ENCODE results near the gene BORCS6. TPM values are rescaled to one million over a fixed set of nuclear protein-coding genes. Genes with fewer than 3 reads are reported as not detected.

The BORCS6 gene
- total and polyA plus RNA-seq, 9 of the 15 experiments (the other 6 are each of a cell fraction or from before 2014, with no cell fraction given): 0.01 to 7.4 (median 2.3) TPM

DNA sequence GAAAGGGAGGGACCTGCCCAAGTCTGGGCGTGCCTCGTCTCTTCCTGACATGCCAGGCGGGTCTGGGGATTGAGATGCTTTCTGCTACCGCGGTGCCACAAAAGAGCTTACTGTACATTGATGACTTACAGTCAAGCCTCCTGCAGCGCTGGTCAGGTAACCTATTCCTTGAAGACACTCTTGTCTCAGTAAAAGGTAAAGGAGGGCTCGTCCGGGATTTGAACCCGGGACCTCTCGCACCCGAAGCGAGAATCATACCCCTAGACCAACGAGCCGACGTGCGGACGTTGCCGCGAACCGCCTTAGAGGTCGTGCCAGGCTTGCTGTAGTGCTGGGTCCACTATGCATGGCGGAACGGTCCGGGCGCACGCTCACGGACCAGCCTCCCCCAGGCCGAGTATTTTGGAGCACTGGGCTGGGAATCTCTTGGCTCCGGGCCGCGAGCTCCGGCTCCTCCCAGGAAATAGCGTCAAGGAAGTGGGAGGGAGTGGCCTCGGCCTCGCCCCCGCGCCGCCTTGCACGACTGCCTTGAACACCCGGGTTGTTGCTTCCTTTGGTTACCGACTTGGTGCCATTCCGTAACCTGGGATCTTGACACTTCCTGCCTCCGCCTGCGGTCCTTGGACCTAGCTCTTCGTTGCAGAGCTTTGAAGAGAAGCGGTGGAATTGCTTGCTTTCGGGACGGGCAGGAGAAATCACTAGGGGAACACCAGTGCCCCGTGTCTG is 32.8 kb upstream of the BORCS6 start (continued):
- TF ChIP-seq CHAMP1 (IDR thresholded peaks at IDR 0.05) (0 out of 2 replicates have a peak, but pooled peaks have one; percentile 10), BHLHE40 (IDR thresholded peaks at IDR 0.05; ENCODE audit: low read length) (no peak), KAT7 (CRISPR knock-in tag; IDR thresholded peaks at IDR 0.05; ENCODE audit: borderline replicate concordance) (peak; percentile 30; the same call in 1 of the 2 replicates), ZEB2 (IDR thresholded peaks at IDR 0.05) (0 out of 2 replicates have a peak, but pooled peaks have one; percentile 15), GABPA (tag; conservative IDR thresholded peaks at IDR 0.05; ENCODE audit: low read depth) (peak; percentile 88), CHD1 (IDR thresholded peaks at IDR 0.05; ENCODE audit: low read length) (peak; percentile 66), ZSCAN32 (CRISPR knock-in tag; IDR thresholded peaks at IDR 0.05) (no peak), ARNT (IDR thresholded peaks at IDR 0.05) (peak; percentile 58 to 78; a peak in 3 of 4 replicates), MYC (IDR thresholded peaks at IDR 0.05; ENCODE audit: low read depth, low read length) (no peak), MYC (CRISPR knock-in tag; IDR thresholded peaks at IDR 0.05; ENCODE audit: borderline replicate concordance, low read depth) (peak; percentile 39; the same call in 1 of the 2 replicates), ZNF766 (CRISPR knock-in tag; conservative IDR thresholded peaks at IDR 0.05) (no peak), SP1 (CRISPR knock-in tag; IDR thresholded peaks at IDR 0.05) (peak; percentile 64), XRCC4 (IDR thresholded peaks at IDR 0.05; ENCODE audit: extremely low read depth, insufficient read depth, insufficient read length) (no peak), NRF1 (conservative IDR thresholded peaks at IDR 0.05 in 1 of 2, IDR thresholded peaks at IDR 0.05 in 1 of 2) (peak; percentile 78 to 81), CHD2 (IDR thresholded peaks at IDR 0.05; ENCODE audit: low read depth, low read length) (peak; percentile 14; the same call in 1 of the 2 replicates), HNRNPLL (IDR thresholded peaks at IDR 0.05; ENCODE audit: low read depth, low read length, poor library complexity, severe bottlenecking) (peak; percentile 43)
- TF ChIP-seq, protein P1, sequence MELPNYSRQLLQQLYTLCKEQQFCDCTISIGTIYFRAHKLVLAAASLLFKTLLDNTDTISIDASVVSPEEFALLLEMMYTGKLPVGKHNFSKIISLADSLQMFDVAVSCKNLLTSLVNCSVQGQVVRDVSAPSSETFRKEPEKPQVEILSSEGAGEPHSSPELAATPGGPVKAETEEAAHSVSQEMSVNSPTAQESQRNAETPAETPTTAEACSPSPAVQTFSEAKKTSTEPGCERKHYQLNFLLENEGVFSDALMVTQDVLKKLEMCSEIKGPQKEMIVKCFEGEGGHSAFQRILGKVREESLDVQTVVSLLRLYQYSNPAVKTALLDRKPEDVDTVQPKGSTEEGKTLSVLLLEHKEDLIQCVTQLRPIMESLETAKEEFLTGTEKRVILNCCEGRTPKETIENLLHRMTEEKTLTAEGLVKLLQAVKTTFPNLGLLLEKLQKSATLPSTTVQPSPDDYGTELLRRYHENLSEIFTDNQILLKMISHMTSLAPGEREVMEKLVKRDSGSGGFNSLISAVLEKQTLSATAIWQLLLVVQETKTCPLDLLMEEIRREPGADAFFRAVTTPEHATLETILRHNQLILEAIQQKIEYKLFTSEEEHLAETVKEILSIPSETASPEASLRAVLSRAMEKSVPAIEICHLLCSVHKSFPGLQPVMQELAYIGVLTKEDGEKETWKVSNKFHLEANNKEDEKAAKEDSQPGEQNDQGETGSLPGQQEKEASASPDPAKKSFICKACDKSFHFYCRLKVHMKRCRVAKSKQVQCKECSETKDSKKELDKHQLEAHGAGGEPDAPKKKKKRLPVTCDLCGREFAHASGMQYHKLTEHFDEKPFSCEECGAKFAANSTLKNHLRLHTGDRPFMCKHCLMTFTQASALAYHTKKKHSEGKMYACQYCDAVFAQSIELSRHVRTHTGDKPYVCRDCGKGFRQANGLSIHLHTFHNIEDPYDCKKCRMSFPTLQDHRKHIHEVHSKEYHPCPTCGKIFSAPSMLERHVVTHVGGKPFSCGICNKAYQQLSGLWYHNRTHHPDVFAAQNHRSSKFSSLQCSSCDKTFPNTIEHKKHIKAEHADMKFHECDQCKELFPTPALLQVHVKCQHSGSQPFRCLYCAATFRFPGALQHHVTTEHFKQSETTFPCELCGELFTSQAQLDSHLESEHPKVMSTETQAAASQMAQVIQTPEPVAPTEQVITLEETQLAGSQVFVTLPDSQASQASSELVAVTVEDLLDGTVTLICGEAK (IDR thresholded peaks at IDR 0.05): peak; percentile 85
- TF ChIP-seq, protein P1 (CRISPR knock-in tag; IDR thresholded peaks at IDR 0.05): no peak
